Posterior vena cava (tissue), 2 donors: ENCODE results near the gene RBM19. TPM values are rescaled to one million over a fixed set of nuclear protein-coding genes. Genes with fewer than 3 reads are reported as not detected.
A peak's percentile ranks its signal among the peaks of the same experiment; 100 is the strongest.

ENCODE experiments used
- DNase-seq: peaks from one replicate; pipeline ENCODE4 v3.0.0-alpha.2; 2020; ENCODE audit warnings: low spot score
- intact Hi-C, 2 donors: fragments of 100-400 bp; cut with DNase I; formaldehyde crosslinking; loops; one replicate each; pipeline versions ENCODE4 v1.14.1 to v1.14.2; 2022 to 2023
- total RNA-seq, 2 donors: library from RNA; stranded (reverse); fragmentation: NEBNext Ultra II Directional; extraction: Animal tissue kit (Norgen Biotek cat#: 25700); gene quantifications; one replicate each; pipeline ENCODE4 v1.2.1, GENCODE V29; 2021
- donor health status: DM: yes; HTN: yes; CAD: no.
- donor health status: DM: yes; HTN: yes; CAD: no.

The RBM19 gene
- total RNA-seq, 2 donors from 2014 or later = 23.8 to 27.7 TPM

GRCh38 chr12:113852264-113852663 is 113.9 kb downstream of the RBM19 start:
- intact Hi-C loops = no loop called here
- DNase-seq = no peak

- peak; percentile 93 for DNase-seq
- intact Hi-C loops = no loop called here
Observed at GRCh38 chr12:113850309-113851056, 115.6 kb downstream of the RBM19 start.

GRCh38 chr12:113847856-113848255 is 118.3 kb downstream of the RBM19 start:
- DNase-seq = no peak
- intact Hi-C loops = no loop called here

GRCh38 chr12:113846883-113847755 is 119.0 kb downstream of the RBM19 start:
- intact Hi-C loops = no loop called here
- DNase-seq = no peak

- DNase-seq = no peak
- intact Hi-C loops = no loop called here
Observed at GRCh38 chr12:113845900-113846674, 120.0 kb downstream of the RBM19 start.

- no peak for DNase-seq
- intact Hi-C loops = no loop called here
Observed at GRCh38 chr12:113844495-113845210, 121.5 kb downstream of the RBM19 start.

GRCh38 chr12:113842699-113843098 is 123.4 kb downstream of the RBM19 start:
- intact Hi-C loops = no loop called here
- no peak for DNase-seq

- intact Hi-C loops = no loop called here
- no peak for DNase-seq
Observed at GRCh38 chr12:113841786-113842185, 124.3 kb downstream of the RBM19 start.

- intact Hi-C loops = no loop called here
- no peak for DNase-seq
Observed at GRCh38 chr12:113840401-113841042, 125.6 kb downstream of the RBM19 start.

GRCh38 chr12:113838896-113839295 is 127.2 kb downstream of the RBM19 start:
- intact Hi-C loops = no loop called here
- no peak for DNase-seq

- intact Hi-C loops = no loop called here
- no peak for DNase-seq
Observed at GRCh38 chr12:113837528-113838296, 128.4 kb downstream of the RBM19 start.

- intact Hi-C loops = no loop called here
- DNase-seq = no peak
Observed at GRCh38 chr12:113837084-113837483, 129.0 kb downstream of the RBM19 start.

GRCh38 chr12:113835896-113836295 is 130.2 kb downstream of the RBM19 start:
- no peak for DNase-seq
- intact Hi-C loops = no loop called here

GRCh38 chr12:113835433-113835832 is 130.7 kb downstream of the RBM19 start:
- DNase-seq = no peak
- intact Hi-C loops = no loop called here

- intact Hi-C loops = no loop called here
Observed at GRCh38 chr12:113833422-113833821, 132.7 kb downstream of the RBM19 start.

GRCh38 chr12:113831476-113831875 is 134.6 kb downstream of the RBM19 start:
- no peak for DNase-seq
- intact Hi-C loops = no loop called here

More at GRCh38 chr12:113833422-113833821, 132.7 kb downstream of the RBM19 start:
- no peak for DNase-seq

- intact Hi-C loops = no loop called here
Observed at GRCh38 chr12:113831016-113831415, 135.1 kb downstream of the RBM19 start.

GRCh38 chr12:113829212-113829611 is 136.9 kb downstream of the RBM19 start:
- intact Hi-C loops = no loop called here
- no peak for DNase-seq

More at GRCh38 chr12:113831016-113831415, 135.1 kb downstream of the RBM19 start:
- DNase-seq = no peak
